HL-60 (cell line): ENCODE measurements around the gene GALNT1.

Experiments
- DNase-seq, 2 experiments: peaks; one replicate each; pipeline ENCODE4 v3.0.0-alpha.2; 2010 to 2020; ENCODE audit warnings: low read depth in 1 of 2, low spot score in 1 of 2
- H3K27ac ChIP-seq: fragments of 250-450 bp; sonication (Bioruptor Pico); replicated peaks from 2 replicates; pipeline ENCODE4 v1.5.1; 2020; ENCODE audit warnings: mild to moderate bottlenecking, moderate library complexity
- H3K27me3 ChIP-seq: fragments of 250-450 bp; sonication (Bioruptor Pico); 2 replicates; pipeline ENCODE4 v1.5.1; 2021; ENCODE audit warnings: mild to moderate bottlenecking, moderate library complexity; ENCODE audit not compliant: insufficient read depth, poor library complexity, severe bottlenecking
- H3K4me3 ChIP-seq: replicated peaks from 2 replicates; pipeline ENCODE4 v1.5.1; 2011; ENCODE audit warnings: mild to moderate bottlenecking, control low read depth, low read length; ENCODE audit not compliant: insufficient read depth
- CTCF ChIP-seq: IDR thresholded peaks from one replicate; pipeline ENCODE4 v1.5.1; 2011; ENCODE audit warnings: low read length, control low read depth, inconsistent platforms; ENCODE audit not compliant: insufficient read depth
- GABPA ChIP-seq: IDR thresholded peaks from 2 replicates; pipeline ENCODE4 v1.6.1; 2012; ENCODE audit warnings: low read depth
- POLR2AphosphoS5 ChIP-seq: IDR thresholded peaks from 2 replicates; pipeline ENCODE4 v1.6.1; 2012; ENCODE audit warnings: low read depth
- REST ChIP-seq: IDR thresholded peaks from 2 replicates; pipeline ENCODE4 v1.6.1; 2012; ENCODE audit warnings: low read depth; ENCODE audit not compliant: insufficient replicate concordance
- SPI1 ChIP-seq: IDR thresholded peaks from 2 replicates; pipeline ENCODE4 v1.6.1; 2012; ENCODE audit warnings: low read depth, mild to moderate bottlenecking, borderline replicate concordance

GALNT1 gene

GRCh38 chr18:35570182-35570581 lies 11.4 kb upstream of the GALNT1 start:
- no peak for DNase-seq
- Histone ChIP-seq H3K4me3 (no peak overlapping the region), H3K27me3 (no peaks in the 10 kb centered on the region), H3K27ac (no peak overlapping the region)
- TF ChIP-seq GABPA (no peak), REST (no peak), CTCF (no peak), POLR2AphosphoS5 (no peak), SPI1 (no peak)

GRCh38 chr18:35571138-35571537 lies 10.4 kb upstream of the GALNT1 start:
- Histone ChIP-seq H3K27ac (no peak overlapping the region), H3K4me3 (no peak overlapping the region), H3K27me3 (no peaks in the 10 kb centered on the region)
- TF ChIP-seq SPI1 (no peak), GABPA (no peak), CTCF (no peak), POLR2AphosphoS5 (no peak), REST (no peak)
- no peak for DNase-seq

- TF ChIP-seq CTCF (no peak), POLR2AphosphoS5 (no peak), GABPA (no peak), REST (no peak), SPI1 (no peak)
- Histone ChIP-seq H3K27ac (no peak overlapping the region), H3K4me3 (no peak overlapping the region), H3K27me3 (no peaks in the 10 kb centered on the region)
- no peak for DNase-seq
Observed at GRCh38 chr18:35572644-35573043, 8.9 kb upstream of the GALNT1 start.
